Measurements from ENCODE around the gene CCDC149. TPM values are rescaled to one million over a fixed set of nuclear protein-coding genes. Genes with fewer than 3 reads are reported as not detected.

The CCDC149 gene
- polyA plus RNA-seq, 1 donor, result 13.8 TPM

DNA sequence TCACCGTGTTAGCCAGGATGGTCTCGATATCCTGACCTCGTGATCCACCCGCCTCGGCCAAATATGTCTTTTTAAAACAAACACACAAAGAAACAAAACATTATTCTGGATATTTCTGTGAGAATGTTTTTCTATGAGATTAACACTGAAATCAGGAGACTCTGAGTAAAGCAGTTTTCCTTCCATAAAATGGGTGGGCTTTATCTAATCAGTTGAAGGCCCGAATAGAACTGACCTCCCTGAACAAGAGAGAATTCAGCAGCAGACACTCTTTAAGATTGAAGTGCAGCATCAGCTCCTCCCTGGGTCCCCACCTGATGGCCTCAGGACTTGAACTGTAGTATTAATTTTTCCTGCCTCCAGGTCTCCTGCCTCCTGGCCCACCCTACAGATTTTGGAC lies 139.9 kb downstream of the CCDC149 start:
- no peak for DNase-seq

DNA sequence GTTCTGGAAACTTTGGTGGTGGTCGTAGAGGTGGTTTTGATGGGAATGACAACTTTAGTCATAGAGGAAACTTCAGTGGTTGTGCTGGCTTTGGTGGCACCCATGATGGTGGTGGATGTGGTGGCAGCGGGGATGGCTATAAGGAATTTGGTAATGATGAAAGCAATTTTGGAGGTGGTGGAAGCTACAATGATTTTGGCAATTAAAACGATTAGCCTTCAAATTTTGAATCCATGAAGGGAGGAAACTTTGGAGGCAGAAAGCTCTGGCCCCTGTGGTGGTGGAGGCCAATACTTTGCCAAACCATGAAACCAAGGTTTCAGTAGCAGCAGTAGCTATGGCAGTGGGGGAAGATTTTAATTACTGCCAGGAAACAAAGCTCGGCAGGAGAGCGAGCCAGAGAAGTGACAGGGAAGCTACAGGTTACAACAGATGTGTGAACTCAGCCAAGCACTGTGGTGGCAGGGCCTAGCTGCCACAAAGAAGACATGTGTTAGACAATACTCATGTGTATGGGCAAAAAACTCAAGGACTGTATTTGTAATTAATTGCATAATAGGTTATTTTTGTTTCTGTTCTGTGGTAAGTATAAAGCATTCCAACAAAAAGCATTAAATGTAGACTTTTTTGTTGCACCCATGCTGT lies 140.7 kb downstream of the CCDC149 start:
- DNase-seq, result no peak

DNA sequence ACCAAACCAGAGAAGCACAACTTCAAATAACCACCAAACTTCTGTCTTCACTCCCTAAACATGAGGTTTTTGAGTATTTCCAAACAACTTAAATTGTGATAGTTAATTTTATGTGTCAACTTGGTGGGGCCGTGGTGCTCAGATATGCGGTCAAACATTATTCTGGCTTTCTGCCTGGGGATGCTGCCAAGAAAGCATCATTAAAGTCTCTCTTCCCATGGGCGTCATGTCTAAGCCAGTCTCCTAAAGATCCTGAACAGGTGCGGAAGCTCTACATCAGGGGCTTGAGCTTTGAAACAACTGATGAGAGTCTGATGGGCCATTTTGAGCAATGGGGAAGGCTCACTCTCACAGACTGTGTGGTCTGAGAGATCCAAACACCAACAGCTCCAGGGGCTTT lies 141.6 kb downstream of the CCDC149 start:
- DNase-seq, result no peak

DNA sequence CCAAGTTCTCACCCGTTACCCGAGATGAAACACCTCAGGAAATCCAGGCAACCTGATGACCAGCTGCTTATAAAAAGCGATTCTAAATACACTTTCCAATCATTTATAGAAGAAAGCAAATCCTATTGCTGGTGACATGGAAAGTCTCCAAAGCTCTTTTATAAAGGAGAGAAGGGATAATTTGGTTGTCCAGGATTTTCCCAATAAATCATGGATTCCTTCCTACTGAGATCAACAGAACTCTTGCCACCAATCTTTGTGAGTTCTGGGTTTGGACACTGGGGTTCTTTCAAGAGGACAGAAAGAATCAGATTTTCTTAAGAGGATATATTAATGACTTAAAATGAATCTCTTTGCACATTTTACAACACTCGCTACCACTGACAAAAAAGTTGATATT lies 142.2 kb downstream of the CCDC149 start:
- no peak for DNase-seq

DNA sequence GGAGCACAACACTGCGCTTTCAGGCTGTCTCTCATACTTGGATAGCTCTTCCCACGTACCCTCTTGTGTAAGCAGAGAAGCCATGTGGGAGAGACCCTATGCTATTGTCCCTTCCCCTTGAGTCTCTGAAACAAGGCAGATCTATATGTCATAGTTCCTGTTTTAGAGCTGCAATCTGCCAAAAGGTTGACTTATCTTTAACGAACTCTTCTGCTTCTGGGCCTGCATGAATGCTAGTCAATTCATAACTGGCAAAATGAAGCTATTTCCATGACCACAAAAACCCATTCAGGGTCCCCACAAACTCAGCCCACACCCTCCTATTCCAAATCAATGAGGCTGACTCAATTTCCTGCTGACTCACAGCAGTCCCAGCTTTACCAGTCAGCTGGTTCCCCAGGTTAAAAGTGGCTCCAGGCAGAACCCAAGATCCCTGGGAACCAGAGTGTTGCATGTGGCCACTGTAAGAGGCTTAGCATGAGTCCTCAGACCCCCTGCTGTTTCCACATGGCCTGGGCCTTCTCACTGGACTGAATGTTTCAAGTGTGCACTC lies 142.7 kb downstream of the CCDC149 start:
- no peak for DNase-seq

DNA sequence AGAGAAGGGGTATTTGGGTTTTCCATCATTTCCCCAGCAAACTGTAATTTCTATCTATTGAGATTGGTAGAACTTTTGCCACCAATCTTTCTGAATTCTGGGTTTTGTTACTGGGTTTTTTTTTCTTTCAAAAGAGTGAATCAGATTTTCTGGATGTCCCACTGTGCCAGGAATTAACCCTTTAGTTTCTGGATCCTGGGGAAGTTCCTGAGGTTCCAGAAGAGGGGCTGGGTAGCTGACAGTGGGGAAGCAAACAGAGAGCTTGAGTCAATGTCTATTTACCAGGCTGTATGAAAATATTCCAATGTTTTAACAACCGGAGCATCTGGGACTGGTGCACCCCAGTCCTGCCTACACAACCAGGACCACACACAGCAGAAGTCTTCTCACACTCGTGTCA lies 143.3 kb downstream of the CCDC149 start:
- no peak for DNase-seq

DNA sequence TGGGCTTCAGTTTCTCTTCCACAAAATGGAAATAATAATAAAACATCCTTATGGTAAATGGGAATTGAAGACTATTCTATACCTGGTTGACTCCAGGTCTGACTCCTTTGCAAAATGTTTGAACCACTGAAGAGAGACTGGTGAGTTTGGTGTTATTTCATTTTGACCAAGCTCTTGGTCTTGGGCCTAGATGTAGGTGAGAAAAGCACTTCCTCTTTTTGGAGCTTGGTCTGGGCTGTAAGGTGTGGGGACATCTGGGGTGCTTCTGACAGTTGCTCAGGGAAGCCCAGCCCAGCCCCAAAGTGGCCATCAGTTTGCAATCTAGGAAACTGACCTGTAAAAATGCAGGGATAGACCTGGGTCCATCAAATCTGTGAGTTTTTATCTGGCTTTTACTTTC lies 144.2 kb downstream of the CCDC149 start:
- no peak for DNase-seq

DNA sequence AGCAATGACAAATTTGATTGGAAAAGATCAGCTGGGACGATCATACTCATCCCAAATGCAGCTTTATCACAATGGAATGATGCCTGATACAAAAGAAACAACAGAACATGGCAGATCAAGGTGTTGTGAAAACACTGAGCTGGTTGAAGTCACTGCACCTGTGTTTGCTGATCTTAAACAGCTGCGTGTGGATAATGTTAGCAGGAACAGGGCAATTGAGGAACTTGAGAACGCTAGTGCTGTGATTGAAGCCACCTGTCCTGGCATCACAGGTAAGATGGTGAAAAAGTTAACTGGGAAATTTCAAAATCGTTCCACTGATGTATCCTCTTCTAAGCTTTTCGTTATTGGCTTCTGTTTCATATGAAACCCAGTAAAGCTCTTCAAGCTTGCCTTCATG lies 144.8 kb downstream of the CCDC149 start:
- no peak for DNase-seq

DNA sequence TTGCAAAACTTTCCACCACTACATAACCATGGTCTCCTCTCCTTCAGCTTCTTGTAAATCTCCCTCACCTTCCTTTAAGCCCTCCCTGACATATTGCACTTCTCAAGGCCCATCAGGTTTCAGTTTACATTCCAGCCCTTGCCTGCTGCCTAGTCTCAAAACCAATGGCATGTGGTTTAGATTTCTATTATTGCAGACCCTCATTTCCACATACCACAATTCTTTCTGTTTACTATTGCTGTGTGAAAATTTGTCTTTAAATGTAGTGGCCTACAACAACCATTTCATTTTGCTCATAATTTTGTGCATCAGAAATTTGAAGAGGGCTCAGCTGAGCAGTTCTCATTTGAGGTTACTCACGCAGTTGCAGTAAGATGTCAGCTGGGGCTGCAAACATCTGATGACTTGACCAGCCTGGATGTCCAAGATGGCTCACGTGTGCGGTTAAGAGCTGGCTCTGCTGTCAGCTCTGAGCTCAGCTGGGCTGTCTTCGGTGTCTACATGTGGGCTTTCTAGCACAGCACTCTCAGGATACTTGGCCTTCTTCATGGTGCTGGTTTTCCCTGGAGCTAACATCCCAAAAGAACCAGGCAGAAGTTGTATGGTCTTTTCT lies 147.4 kb downstream of the CCDC149 start:
- no peak for DNase-seq

DNA sequence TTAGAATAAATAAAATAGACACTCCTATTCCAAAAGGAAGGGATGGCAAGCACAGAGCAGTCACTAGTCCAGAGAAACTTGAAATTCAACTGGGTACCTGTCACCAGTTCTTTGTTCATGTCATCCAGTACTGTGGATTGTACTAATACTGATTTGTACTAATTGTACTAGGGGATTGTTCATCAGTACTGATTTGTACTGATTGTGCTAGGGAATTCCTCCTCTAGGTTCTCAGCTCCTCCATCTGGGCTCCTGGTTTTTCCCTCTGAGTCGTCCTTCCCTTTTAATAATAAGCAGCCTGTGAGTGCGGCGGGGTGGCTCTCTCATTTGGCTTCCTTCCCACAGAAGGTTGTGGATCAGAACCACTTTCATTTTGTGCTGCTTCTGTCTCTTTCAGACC lies 148.5 kb downstream of the CCDC149 start:
- DNase-seq, result no peak

DNA sequence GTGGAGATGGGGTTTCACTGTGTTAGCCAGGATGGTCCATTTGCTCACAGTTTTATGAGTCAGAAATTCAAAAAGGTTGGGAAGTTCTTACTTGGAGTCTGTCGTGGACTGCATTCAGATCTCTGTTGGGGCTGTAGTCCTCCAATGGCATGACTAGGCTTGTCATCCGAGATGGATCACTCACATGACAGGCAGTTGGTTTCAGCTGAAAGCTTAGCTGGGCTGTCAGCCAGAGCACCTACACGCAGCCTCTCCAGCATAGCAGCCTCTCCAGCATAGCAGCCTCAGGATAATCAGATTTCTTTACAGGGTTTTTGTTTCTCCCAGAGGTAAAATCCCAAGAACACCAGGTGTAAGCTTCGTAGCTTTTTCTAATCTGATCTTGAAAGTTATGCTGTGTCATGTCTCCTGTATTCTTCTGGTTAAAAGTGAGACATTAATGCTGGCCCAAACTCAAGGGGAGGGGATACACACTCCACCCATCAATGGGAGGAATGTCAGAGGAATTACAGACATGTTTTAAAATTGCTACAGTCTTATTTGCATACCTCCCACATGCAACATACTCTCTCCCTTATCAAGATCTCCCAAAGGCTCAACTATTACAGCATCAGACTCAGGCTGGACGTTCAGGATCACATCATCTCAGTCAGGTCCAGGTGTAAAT lies 149.1 kb downstream of the CCDC149 start:
- DNase-seq, result no peak

Other genes starting within 250 kb of the CCDC149 start
- 30.0 TPM for gene SOD3, start 117.5 kb downstream of the CCDC149 start, polyA plus RNA-seq (ENCODE audit: insufficient read length)
- gene LGI2, start 117.9 kb upstream of the CCDC149 start, polyA plus RNA-seq (ENCODE audit: insufficient read length), result 3.4 TPM
- gene SEPSECS, start 247.4 kb upstream of the CCDC149 start, polyA plus RNA-seq (ENCODE audit: insufficient read length), result 9.7 TPM

Data from hindlimb muscle (tissue), 1 donor.